IPS-18c (cell line): Measurements from ENCODE around the gene CBFA2T2.
"Not testable (repeated sequence)": the region's sequence is repeated elsewhere in the genome, so short reads cannot be mapped to it uniquely, and the experiment has no call there.

Source experiments
- H3K4me3 ChIP-seq: 2 replicates; pipeline ENCODE4 v1.7.0; 2013; ENCODE audit warnings: low read depth, mild to moderate bottlenecking, low read length, moderate library complexity; ENCODE audit not compliant: insufficient read depth
- H3K9me3 ChIP-seq: one replicate; pipeline ENCODE4 v1.6.1; 2013; ENCODE audit warnings: mild to moderate bottlenecking, low read length, moderate library complexity; ENCODE audit not compliant: control insufficient read depth, insufficient read depth

CBFA2T2 gene

GRCh38 chr20:33490023-33490933 lies at the start of gene CBFA2T2:
Gene CBFA2T2, plus strand, starts transcription at chr20:33490096. Its CDS starts 172 bp downstream, at chr20:33490268.
- Histone ChIP-seq H3K4me3 (peak within 1 kb of the TSS; percentile 84), H3K9me3 (no peaks in the 10 kb centered on the region)

- not testable (repeated sequence) for H3K9me3 ChIP-seq, H3K4me3 ChIP-seq
Observed at GRCh38 chr20:33440562-33440961, 49.3 kb upstream of the CBFA2T2 start.

- Histone ChIP-seq H3K4me3 (no peak overlapping the region), H3K9me3 (no peaks in the 10 kb centered on the region)
Observed at GRCh38 chr20:33441142-33441955, 48.5 kb upstream of the CBFA2T2 start.

- Histone ChIP-seq H3K9me3 (no peaks in the 10 kb centered on the region), H3K4me3 (peak overlapping the region; percentile 71; the same call in 1 of the 2 replicates)
Observed at GRCh38 chr20:33442136-33443005, 47.5 kb upstream of the CBFA2T2 start.

GRCh38 chr20:33443006-33443511 lies 46.8 kb upstream of the CBFA2T2 start:
- H3K4me3 ChIP-seq, result peak overlapping the region; percentile 71
- no peaks in the 10 kb centered on the region for H3K9me3 ChIP-seq

GRCh38 chr20:33443512-33444239 lies 46.2 kb upstream of the CBFA2T2 start, which contains the start of gene SNTA1:
Gene SNTA1, minus strand, starts transcription at chr20:33443763. Its CDS starts 143 bp downstream, at chr20:33443620.
- Histone ChIP-seq H3K4me3 (peak within 1 kb of the TSS; percentile 71), H3K9me3 (no peaks in the 10 kb centered on the region)

GRCh38 chr20:33444797-33445560 lies 44.9 kb upstream of the CBFA2T2 start:
- peak overlapping the region; percentile 21; the same call in 1 of the 2 replicates for H3K4me3 ChIP-seq
- H3K9me3 ChIP-seq, result no peaks in the 10 kb centered on the region

GRCh38 chr20:33445881-33446625 lies 43.8 kb upstream of the CBFA2T2 start:
- Histone ChIP-seq H3K4me3 (no peak overlapping the region), H3K9me3 (no peaks in the 10 kb centered on the region)

- no peaks in the 10 kb centered on the region for H3K9me3 ChIP-seq
- H3K4me3 ChIP-seq, result no peak overlapping the region
Observed at GRCh38 chr20:33450867-33451266, 39.0 kb upstream of the CBFA2T2 start.

- H3K4me3 ChIP-seq, H3K9me3 ChIP-seq: not testable (repeated sequence)
Observed at GRCh38 chr20:33456916-33457642, 32.8 kb upstream of the CBFA2T2 start.

- no peak overlapping the region for H3K4me3 ChIP-seq
- H3K9me3 ChIP-seq, result no peaks in the 10 kb centered on the region
Observed at GRCh38 chr20:33459599-33459998, 30.3 kb upstream of the CBFA2T2 start.

- Histone ChIP-seq H3K9me3 (no peaks in the 10 kb centered on the region), H3K4me3 (no peak overlapping the region)
Observed at GRCh38 chr20:33460711-33461110, 29.2 kb upstream of the CBFA2T2 start.

- Histone ChIP-seq H3K9me3 (no peaks in the 10 kb centered on the region), H3K4me3 (no peak overlapping the region)
Observed at GRCh38 chr20:33463332-33464101, 26.4 kb upstream of the CBFA2T2 start.

- not testable (repeated sequence) for H3K9me3 ChIP-seq, H3K4me3 ChIP-seq
Observed at GRCh38 chr20:33464759-33465158, 25.1 kb upstream of the CBFA2T2 start.
